ENCODE measurements around the gene TLCD3A. TPM values are rescaled to one million over a fixed set of nuclear protein-coding genes. Genes with fewer than 3 reads are reported as not detected.

The TLCD3A gene
- total and polyA plus RNA-seq, 9 of the 15 experiments (the other 6 are each of a cell fraction or from before 2014, with no cell fraction given): 1.3 to 13.5 (median 7.3) TPM

- TF ChIP-seq TSHZ1 (CRISPR knock-in tag; IDR thresholded peaks at IDR 0.05) (no peak), ZBTB11 (CRISPR knock-in tag; IDR thresholded peaks at IDR 0.05) (peak in 1 of 3 experiments; percentile 59; a peak in 1 of 6 replicates), GABPB1 (CRISPR knock-in tag; IDR thresholded peaks at IDR 0.05) (no peak), ZNF79 (CRISPR knock-in tag; IDR thresholded peaks at IDR 0.05; ENCODE audit: low read depth) (no peak), XRCC5 (IDR thresholded peaks at IDR 0.05; ENCODE audit: low read depth, low read length) (0 out of 2 replicates have a peak, but pooled peaks have one; percentile 2), HNRNPLL (IDR thresholded peaks at IDR 0.05; ENCODE audit: low read depth, low read length, poor library complexity, severe bottlenecking) (no peak), CREB3L1 (IDR thresholded peaks at IDR 0.05; ENCODE audit: borderline replicate concordance, low read depth) (no peak), ZEB2 (IDR thresholded peaks at IDR 0.05) (no peak), TAF9B (IDR thresholded peaks at IDR 0.05; ENCODE audit: partially characterized antibody) (no peak), CEBPG (CRISPR knock-in tag; IDR thresholded peaks at IDR 0.05) (no peak), CEBPG (tag; conservative IDR thresholded peaks at IDR 0.05 in 1 of 2, IDR thresholded peaks at IDR 0.05 in 1 of 2) (no peak), SIRT6 (IDR thresholded peaks at IDR 0.05; ENCODE audit: low read depth, low read length) (no peak), ZBED1 (IDR thresholded peaks at IDR 0.05) (no peak), RFX1 (IDR thresholded peaks at IDR 0.05) (no peak), ZNF174 (CRISPR knock-in tag; IDR thresholded peaks at IDR 0.05) (no peak), TAF1 (IDR thresholded peaks at IDR 0.05; ENCODE audit: control insufficient read depth, extremely low read depth, insufficient read depth, low read length, severe bottlenecking) (peak; percentile 38), MBD1 (CRISPR knock-in tag; IDR thresholded peaks at IDR 0.05) (no peak), PHF21A (IDR thresholded peaks at IDR 0.05; ENCODE audit: borderline replicate concordance, low read depth) (no peak)
Observed at GRCh38 chr17:752620-753219, 20.3 kb downstream of the TLCD3A start (continued).

Data from K562 (cell line).